ENCODE measurements around the gene COL9A2. TPM values are rescaled to one million over a fixed set of nuclear protein-coding genes. Genes with fewer than 3 reads are reported as not detected.
A peak's percentile ranks its signal among the peaks of the same experiment; 100 is the strongest.
"Not testable (repeated sequence)": the region's sequence is repeated elsewhere in the genome, so short reads cannot be mapped to it uniquely, and the experiment has no call there.

Gene COL9A2
- total RNA-seq, 1 donor from 2014 or later: 0.24 TPM

DNA sequence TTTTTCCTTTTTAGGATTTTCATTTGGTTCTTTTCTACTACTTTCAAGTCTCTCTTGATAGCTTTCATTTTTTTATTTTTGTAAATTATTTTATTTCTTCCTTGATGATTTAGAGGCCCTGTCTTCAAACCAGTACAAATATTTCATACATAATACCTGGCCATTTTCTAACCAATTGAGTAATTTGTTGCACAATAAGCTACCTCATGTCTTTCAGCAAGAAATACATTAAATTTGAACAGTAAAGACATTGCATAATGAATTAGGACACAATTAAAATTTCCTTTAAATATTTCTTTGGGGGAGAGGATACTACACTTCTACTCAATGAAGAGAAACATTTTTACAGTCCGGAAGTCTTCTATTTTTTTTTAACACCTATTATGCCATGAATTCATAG lies 15.6 kb upstream of the COL9A2 start:
- ATAC-seq (ENCODE audit: poor library complexity): no peak

DNA sequence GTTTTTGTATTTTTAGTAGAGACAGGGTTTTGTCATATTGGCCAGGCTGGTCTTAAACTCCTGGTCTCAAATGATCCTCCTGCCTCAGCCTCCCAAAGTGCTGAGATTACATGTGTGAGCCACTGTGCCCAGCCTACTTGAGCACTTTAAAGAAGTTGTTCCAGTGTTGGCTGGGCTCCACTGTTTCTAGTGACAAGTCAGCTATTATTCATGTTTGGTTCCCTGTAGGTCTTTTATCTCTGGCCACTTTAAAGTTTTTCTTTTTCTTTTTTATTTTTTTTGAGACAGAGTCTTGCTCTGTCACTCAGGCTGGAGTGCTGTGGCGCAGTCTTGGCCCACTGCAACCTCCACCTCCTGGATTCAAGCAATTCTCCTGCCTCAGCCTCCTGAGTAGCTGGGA lies 14.3 kb upstream of the COL9A2 start:
- intact Hi-C loops (cut with DNase I); DNase-seq; ATAC-seq (ENCODE audit: poor library complexity): not testable (repeated sequence)

More for the DNA sequence above, 15.6 kb upstream of the COL9A2 start:
- no peak for DNase-seq
- intact Hi-C loops (cut with DNase I): no loop called here

GRCh38 chr1:40318970-40319621 lies 2.0 kb upstream of the COL9A2 start:
- no peak for DNase-seq
- intact Hi-C loops (cut with DNase I): no loop called here
- no peak for ATAC-seq (ENCODE audit: poor library complexity)

- intact Hi-C loops (cut with DNase I): no loop called here
Observed at GRCh38 chr1:40318476-40318875, 1.4 kb upstream of the COL9A2 start.

DNA sequence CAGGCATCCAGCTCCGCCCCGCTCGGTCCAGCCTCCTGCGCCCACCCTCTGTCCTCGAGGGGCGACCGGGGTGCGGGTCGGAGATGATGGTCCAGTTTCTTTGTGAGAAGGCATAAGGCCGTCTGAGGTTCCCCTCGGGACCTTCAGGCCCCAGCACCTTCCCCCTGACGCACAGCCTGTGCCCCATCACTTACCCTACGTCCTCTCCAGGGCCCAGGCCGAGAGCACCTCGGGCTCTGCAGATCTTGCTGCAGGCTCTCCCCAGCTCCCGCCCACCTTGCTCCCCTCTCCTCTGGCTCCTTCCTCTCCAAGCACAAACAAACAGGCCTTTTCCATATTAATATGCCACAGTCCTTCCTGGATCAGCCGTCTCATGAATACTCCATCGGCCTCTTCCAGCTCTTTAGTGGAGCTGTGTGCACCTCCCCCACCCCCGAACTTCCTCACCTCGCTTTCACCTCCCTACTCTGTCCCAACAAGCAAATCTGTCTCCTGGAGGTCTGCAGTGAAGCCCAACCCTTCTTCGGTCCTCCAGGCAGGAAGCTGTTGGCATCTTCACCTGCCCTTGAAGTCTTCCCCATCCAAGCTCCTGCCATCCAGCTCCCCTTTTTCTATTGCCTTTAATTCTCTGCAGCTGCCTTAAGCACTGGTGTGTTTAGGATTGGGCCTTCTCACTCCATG lies 448 bp upstream of the COL9A2 start:
- no peak for ATAC-seq (ENCODE audit: poor library complexity)
- no peak for DNase-seq
- intact Hi-C loops (cut with DNase I): no loop called here

More at GRCh38 chr1:40318476-40318875, 1.4 kb upstream of the COL9A2 start:
- no peak for ATAC-seq (ENCODE audit: poor library complexity)
- no peak for DNase-seq

DNA sequence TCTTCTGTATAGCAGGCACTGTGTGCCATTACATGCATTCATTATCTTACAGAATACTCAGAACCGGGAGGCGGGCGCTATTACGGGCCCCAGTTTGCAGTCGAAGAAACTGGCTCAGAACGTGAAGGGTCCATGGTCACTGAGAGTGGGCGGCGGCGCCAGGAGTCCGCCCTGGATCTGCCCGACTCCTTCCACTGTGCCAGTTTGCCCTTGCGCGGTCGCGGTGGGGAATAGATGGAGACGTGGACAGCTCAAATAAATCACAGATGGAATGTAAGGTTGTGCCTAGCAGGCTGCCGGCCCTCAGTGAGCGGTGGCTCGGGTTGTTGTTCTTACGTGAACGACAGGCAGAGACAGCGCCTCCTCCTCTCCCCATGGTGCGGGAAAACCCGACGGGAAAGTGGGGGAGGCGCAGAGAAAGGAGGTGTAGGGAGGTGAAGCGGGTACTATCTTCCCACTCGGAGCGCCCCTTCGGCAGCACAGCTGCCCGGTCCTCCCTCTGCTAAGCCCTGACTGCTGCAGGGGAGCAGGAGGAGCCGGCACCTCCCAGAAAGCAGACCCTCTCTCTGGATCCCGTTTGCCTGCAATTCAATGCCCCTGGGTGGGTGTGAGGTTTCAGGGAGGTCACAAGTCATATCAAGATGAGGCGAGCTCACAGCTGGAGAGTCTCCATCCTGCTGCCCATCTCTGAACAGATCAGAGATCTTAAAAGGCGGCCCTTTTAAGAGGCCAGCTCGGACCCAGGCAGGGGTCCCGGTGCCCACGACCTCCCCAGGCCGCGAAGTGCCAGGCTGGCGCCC lies 1.1 kb downstream of the COL9A2 start:
- peak; percentile 32 for ATAC-seq (ENCODE audit: poor library complexity)
- DNase-seq: peak; percentile 46
- intact Hi-C loops (cut with DNase I): no loop called here

GRCh38 chr1:40315239-40315794 lies 1.8 kb downstream of the COL9A2 start:
- intact Hi-C loops (cut with DNase I): no loop called here
- DNase-seq (peak; percentile 88), ATAC-seq (ENCODE audit: poor library complexity) (peak; percentile 92)

- ATAC-seq (ENCODE audit: poor library complexity) (no peak), DNase-seq (no peak)
- intact Hi-C loops (cut with DNase I): no loop called here
Observed at GRCh38 chr1:40314721-40315238, 2.3 kb downstream of the COL9A2 start.

GRCh38 chr1:40313958-40314720 lies 2.9 kb downstream of the COL9A2 start:
- intact Hi-C loops (cut with DNase I): no loop called here
- DNase-seq (no peak), ATAC-seq (ENCODE audit: poor library complexity) (no peak)

- intact Hi-C loops (cut with DNase I): no loop called here
- ATAC-seq (ENCODE audit: poor library complexity) (no peak), DNase-seq (no peak)
Observed at GRCh38 chr1:40313329-40313957, 3.6 kb downstream of the COL9A2 start.

- ATAC-seq (ENCODE audit: poor library complexity): no peak
Observed at GRCh38 chr1:40312238-40313205, 4.6 kb downstream of the COL9A2 start.

GRCh38 chr1:40311692-40312091 lies 5.4 kb downstream of the COL9A2 start:
- intact Hi-C loops (cut with DNase I): no loop called here
- ATAC-seq (ENCODE audit: poor library complexity): no peak
- DNase-seq: no peak

More at GRCh38 chr1:40312238-40313205, 4.6 kb downstream of the COL9A2 start:
- intact Hi-C loops (cut with DNase I): no loop called here
- DNase-seq: peak; percentile 67

DNA sequence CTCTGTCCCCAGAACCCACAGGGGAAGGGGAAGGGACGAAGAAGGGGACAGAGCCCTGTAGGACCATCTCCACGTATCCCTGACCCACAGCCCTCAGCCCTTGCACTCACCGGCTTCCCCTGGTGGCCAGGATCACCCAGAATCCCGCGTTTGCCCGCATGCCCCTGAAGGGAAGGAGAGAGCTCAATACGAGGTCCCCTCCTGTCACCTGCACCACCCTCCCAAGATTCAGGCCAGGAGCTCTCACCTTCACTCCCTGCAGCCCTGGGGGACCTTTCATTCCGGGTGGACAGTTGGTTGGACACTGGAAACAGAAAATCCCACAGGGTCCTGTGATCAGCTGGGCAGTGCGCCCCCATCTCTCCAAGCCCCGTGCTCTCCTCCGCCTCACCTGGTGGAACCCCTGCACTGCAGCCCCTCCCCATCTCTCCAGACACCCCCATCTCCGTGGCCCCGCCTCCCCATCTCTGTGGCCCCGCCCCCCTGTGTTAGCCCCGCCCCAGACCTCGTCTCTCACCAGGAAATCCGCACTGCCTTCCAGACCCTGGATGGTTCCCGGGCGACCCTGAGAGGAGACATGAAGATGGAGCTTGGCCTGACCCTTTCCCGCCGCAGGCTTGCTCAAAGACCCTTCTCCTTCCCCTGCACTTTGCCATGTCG lies 6.0 kb downstream of the COL9A2 start:
- intact Hi-C loops (cut with DNase I): no loop called here
- ATAC-seq (ENCODE audit: poor library complexity): no peak
- DNase-seq: no peak

DNA sequence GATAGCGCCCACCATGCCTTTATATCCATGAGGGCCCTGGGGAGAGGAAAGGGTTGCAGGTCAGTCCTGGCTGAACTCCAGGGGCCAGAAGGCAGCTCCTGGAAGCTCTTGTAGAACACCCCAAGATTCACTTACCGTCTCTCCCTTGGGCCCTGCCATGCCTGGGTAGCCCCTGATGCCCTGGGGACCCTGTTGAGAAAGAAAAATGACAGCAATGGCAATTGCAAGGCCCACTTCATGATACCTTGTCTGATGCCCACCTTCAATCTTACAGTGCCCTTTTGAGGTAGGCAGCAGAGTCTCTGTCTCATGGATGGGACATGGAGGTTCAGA lies 7.0 kb downstream of the COL9A2 start:
- intact Hi-C loops (cut with DNase I): no loop called here
- ATAC-seq (ENCODE audit: poor library complexity): no peak
- DNase-seq: no peak

DNA sequence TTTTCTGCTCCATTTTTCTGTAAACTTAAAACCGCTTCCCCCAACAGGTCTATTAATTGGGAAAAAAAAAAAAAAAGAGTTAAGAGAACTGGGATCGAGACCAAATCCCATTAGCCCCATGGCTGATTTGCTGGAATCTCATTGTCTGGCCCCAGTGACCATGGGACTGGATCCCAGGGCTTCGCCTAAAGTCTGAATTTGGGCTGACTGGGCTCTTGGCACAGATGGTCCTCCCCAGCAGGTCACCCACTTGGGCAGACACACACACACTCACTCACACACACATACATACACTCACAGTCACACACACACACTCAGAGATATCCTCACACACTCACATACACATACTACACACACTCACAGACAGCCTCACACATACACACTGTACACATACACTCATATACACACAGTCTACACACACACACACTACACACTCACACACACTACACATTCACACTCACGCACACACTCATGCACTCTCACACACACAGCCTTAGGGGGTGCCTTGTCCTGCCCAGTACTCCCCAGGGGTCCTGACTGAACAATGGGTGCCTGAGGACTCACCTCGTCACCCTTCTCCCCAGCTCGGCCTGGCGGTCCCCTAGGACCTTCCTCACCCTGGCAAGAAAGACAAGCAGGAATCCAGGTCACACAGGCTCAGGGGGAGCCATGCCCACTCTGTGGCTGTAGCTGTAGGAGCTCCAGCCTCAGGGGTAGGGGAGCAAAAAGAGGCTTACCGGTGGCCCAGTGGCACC lies 7.5 kb downstream of the COL9A2 start:
- ATAC-seq (ENCODE audit: poor library complexity): no peak
- intact Hi-C loops (cut with DNase I): no loop called here
- DNase-seq: no peak
